Central memory CD4-positive, alpha-beta T cell (primary cell): ENCODE data around the gene MPRIP.
"Not testable (repeated sequence)": the region's sequence is repeated elsewhere in the genome, so short reads cannot be mapped to it uniquely, and the experiment has no call there.

Experiments
- DNase-seq: peaks from one replicate; pipeline ENCODE4 v3.0.0; 2022

Gene MPRIP

GRCh38 chr17:17014748-17015124 is 27.5 kb upstream of the MPRIP start:
- not testable (repeated sequence) for DNase-seq

DNA sequence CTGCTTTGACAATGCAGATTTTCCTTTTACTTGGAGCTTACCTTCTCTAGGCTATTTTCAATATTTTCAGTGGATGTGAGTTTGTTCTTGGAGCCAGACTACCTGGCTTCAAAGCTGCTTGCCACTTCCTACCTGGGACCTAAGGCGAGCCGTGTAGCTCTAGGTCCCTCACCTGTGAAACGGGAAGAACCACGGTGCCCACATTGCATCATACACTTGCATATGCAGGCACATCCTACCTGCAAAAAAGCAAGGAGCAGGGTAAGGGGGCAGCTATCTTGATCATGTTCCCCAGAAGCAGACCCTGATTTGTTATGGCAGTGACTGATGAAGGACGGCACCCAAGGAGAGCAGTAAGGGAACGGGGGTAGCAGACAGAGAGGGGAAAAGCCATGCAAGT is 27.0 kb upstream of the MPRIP start:
- DNase-seq = no peak

DNA sequence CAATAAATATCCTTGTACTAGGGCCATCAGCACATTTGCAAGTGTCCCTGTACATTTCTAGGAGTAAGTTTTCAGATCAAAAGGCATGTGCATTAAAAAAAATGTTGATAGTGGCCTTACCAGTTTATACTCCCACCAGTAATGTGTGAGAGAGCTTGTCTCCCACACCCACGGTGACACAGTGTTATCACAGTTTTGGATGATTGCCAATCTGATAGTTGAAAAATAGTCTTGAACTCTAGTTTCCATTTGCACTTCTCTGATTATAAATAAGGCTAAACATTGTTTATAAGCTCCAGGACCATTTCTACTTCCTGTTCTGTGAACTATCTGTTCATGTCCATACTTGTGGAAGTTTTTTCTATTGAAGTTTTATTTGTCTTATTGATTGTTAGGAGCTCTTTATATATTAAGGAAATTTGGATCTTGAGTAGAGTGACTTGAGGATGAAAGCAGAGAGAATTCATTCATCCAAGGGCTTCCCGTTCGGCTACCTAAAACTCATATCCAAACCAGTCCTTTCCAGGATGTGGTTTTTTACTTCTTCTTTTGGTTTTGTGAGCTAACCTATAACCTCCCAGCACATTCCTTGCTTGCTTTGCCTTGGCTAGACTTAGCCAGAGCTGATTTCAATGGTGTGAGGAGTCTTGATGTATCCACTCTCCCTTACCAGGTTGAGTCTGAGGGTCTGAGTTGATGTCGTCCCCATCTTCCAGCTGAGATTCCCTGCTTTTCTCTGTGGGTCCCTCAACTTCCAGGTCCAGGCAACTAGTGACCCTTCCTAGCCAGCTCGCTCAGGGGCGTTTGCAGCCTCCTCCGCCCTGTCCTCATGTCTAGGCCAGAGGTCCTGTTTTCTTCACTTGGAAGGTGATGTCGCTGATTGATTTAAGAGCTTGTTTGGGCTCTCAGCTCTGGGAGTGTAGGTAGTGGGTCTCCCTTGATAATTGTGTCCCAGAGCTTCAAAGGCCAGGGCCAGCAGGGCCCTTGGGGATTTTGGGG is 25.8 kb upstream of the MPRIP start:
- peak; percentile 44 for DNase-seq

- no peak for DNase-seq
Observed at GRCh38 chr17:17017343-17018014, 24.8 kb upstream of the MPRIP start.

- DNase-seq = no peak
Observed at GRCh38 chr17:17018021-17018441, 24.2 kb upstream of the MPRIP start.

DNA sequence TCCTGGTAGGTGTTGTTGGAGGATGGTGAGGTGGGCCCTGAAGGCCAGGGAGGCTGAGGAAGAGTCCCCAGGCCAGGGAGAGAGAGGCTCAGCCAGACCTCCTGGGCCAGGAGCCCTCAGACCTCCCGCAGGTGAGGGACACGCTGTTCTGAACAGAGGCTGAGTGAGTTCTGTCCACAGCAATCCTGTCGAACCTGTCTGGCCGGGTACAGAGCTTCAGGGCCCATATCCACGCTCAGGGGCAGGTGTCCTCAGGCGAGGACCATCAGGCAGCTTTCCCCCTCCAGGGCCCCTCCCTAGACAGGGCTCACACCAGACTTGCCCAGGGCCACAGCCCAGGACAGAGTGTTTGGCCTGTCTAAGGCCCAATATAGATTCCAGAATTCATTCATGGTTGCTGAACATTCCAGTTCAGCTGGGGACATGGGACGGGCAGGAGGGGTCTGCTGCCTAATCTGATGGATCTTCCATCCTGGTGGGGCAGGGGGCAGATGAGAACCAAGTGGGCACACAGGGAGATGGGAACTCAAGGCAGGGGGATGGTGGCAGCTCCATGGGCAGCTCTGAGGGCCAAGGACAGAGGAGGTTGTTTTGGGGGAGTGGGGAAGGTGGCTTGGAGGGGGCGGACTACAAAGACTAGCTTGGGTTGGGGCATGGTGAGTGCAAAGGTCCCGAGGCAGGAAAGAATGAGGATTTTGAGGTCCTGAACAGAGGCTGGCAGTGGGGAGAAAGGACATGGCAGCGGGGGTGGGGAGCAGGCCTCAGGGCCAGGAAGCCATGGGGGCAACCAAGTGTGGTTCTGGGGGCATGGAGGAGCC is 23.4 kb upstream of the MPRIP start:
- no peak for DNase-seq

DNA sequence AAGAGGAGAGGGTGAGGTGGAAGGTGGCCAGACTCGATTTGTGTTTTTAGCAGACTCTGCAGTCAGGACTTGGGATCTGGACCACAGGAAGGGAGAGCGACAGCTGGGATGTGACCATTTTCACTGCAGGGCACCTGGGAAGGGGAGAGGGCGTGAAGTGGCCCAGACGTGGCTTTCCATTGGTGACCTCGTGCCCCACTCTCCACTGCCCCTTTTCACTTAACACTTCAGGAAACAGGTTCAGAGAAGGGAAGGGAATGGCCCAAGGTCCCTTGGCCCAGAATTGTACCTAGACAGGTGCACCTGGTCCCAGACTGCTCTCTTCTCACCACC is 22.9 kb upstream of the MPRIP start:
- DNase-seq = no peak

- no peak for DNase-seq
Observed at GRCh38 chr17:17019891-17020456, 22.3 kb upstream of the MPRIP start.

DNA sequence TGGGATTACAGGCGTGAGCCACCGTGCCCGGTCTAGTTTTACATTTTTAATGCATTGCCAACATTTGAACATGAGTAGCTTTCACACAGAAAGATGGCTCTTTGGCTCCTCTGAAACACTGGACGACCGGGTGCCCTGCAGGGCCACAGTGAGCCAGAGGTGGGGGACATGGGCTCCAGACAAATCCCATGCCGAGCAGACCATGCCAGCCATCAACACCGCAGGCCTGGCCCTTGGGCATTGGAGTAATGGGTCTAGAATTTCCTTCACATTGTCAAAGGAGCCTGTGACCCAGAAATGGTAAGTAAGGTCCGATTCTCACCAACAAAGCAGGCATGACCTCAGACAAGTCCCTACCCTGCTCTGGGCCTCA is 21.4 kb upstream of the MPRIP start:
- DNase-seq = no peak

DNA sequence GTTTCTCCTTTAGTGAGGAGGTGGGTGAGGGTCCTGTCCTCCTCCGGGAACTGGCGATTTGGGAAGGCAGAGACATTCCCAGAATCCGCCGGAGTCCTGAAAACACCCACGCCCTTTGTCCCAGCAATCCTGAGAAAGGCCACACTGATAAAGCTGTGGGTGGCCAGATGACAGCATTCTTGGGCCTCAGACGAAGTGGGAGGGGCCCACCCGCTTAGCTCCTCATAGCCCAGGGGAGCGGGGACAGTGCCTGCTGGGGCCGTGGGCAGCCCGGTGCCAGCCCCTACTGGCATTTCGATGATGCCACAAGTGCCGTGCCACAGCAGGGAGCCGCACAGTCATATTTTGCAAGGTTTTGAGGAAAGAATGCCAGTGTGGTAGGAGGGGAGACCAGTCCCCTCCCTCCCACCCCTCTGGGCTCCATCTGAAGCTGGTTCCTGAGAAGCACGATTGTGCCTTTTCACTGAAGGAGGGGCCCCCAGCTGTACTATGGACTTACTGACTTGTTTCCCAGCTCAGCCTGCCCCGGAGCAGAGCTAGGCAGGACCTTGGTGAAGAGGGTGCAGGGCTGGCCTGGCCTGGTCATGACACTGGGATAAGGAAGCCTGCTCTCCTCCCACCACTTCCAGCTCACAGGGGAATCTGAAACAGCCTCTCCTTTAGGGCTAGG is 20.9 kb upstream of the MPRIP start:
- no peak for DNase-seq

DNA sequence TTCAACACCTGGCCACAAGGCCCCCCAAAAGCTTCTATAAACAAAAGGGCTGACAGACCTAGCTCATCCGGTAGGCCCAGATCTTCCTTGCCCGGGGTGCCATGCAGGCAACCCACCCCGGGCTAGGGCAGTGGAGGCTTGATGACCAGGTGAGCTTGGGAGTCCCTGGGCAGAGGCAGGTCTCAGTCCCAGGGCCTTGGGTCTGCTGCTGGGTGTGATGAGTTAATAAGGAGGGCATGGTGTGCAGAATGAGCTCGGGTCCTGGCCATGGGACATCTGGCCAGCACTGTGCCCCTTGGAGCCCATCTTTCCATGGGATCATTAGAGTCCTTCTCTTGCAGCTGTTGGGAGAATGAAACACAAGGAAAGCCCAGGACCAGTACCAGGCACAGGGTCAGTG is 20.2 kb upstream of the MPRIP start:
- DNase-seq = no peak

DNA sequence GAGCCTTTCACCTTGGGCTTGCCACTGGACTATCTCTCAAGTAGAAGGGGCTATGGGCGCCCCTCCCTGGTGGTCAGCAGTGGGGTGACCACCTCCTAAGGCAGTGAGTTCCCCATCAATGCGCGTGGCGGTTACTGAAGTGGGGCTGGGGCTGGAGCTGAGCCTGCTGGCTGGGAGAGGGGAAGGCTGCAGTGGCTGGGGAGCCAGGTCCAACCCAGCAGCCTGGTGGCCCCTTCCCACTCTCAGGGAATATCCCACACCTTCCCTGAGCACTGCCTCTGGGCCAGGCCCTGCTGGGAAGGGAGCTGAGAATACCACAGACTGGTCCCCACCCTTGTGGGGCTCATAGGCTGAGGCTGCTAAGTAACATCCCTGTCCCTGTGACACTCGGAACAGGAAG is 19.8 kb upstream of the MPRIP start:
- no peak for DNase-seq

GRCh38 chr17:17024778-17025300 is 17.4 kb upstream of the MPRIP start:
- no peak for DNase-seq

- DNase-seq = no peak
Observed at GRCh38 chr17:17025621-17026020, 16.6 kb upstream of the MPRIP start.

DNA sequence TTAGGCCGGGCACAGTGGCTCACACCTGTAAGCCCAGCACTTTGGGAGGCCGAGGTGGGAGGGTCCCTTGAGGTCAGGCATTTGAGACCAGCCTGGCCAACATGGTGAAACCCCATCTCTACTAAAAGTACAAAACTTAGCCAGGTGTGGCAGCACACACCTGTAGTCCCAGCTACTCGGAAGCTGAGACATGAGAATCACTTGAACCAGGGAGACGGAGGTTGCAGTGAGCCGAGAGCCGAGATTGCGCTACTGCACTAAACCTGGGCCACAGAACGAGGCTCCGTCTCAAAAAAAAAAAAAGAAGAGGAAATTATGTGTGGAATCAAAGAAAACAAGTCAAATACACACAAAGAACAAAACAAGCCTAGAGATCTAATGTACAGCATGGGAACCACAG is 16.1 kb upstream of the MPRIP start:
- DNase-seq = no peak

- no peak for DNase-seq
Observed at GRCh38 chr17:17027442-17028058, 14.7 kb upstream of the MPRIP start.

DNA sequence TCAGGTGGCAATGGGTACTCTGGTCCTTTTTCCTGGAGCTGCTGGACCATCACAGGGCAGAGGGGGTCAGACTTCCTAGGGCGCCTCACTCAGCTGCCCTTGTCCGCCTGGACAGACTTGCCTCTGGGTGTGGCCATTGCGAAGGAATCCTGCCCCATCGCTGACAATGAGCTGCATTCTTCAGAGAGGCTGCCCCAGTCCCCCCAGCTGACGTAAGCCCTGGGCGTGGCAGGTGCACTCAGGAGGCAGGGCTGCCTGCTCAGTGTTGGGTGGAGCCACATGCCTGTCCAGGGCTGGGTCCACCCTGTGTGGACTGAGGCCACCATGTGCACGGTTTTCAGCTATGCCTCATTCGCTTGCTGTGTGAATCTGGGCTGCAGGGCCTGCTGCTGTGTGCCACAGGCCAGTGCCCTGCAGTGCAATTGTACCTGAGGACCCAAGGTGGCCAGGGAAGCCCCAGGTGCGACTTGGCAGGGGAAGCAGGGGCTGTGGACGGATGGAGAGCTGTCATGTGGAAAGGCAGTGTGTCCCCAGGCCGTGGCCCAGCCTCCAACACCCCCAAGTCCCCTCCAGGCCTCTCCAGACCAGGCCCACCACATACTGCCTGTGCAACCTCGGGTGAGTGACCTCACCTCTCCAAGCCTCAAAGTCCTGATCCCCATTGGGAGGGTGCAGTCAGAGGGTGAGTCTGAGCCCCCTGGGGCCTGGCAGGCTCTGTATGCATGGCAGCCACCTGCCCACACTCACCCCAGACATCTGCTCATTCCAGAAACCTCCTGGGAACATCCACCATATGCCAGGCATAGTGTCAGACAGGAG is 14.0 kb upstream of the MPRIP start:
- no peak for DNase-seq

DNA sequence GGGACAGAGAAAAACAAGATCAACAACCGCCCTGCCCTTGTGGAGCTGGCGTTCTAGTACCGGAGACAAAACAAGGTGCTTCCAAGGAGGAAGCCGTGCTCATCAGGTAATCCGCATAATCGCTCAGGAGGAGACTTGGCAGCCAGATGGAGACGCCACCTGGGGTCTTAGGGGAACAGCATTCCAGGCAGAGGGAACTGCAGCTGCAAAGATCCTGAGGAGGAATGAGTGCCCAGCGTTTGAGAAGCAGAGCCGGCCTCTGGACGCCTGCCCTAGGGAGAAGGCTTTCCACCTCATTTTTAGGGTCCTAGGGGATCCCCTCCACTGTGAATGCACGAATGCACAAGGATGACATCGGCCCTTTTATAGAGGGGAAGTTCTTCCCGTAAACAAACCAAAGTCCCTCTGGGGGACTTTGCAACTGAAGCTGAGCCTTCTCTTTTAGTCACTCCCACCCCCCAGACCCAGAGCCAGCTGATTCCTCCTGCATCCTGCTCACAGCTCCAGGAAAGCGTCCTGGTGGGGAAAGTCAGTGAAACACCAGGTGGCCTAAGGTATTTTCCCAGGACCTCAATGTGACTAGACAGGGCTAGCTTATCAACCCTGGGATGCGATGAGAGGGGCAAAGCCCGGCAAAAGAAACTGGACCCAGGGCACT is 13.2 kb upstream of the MPRIP start:
- DNase-seq = no peak

DNA sequence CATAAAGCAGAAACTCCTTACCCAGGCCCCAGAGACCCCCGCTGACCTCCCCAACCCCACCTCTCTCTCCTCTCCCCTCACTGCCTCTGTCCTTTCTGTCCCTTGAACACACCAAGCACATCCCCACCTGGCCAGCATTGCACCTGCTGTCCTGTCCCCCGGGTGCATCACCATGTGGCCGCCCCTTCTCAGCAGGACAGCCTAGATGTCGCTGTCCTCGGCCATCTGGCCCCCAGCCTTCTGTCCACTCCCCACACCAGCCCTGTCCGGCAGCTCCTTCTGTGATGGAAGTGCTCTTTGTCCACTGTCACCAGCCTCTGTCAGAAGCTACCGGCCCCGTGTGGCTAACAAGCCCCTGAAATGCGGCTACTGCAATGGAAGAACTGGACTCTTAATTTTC is 12.3 kb upstream of the MPRIP start:
- no peak for DNase-seq

DNA sequence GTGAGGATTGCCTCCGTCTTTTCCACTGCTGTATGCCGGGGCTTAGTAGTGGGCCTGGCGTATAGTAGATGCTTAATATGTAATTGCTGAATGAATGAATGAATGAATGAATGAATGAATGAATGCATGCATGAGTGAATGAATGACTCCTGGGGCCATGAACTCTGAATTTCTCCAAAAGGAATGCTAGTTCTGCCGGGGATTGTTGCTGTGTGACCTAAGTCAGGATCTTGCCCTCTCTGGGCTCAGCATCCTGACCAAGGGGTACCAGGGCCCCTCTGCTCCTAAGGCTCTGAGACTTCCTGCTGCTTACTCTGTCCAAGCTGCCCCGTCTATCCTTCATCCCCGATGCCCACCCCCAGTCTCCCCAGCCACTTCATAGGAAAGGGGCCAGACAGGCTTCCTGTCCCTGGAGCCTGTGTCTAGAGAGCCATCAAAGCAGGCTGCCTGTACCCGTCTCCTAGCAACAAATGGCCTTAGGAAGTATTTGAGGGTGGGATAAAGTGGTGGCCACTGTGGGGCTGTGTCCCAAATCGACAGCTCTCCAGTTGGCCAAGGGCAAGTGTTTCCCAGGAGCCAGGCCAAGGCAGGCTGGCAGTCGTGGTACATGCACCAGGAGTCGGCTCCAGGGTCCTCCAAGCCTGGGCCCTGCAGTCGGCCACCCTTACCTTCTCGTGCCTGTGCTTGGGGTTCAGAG is 11.6 kb upstream of the MPRIP start:
- no peak for DNase-seq
